OCI-LY1 (cell line): ENCODE data around the gene HNRNPL.
"Not testable (repeated sequence)": the region's sequence is repeated elsewhere in the genome, so short reads cannot be mapped to it uniquely, and the experiment has no call there.

Experiments used
- H2AFZ ChIP-seq: fragments of 200-600 bp; sonication (generic), shearing (Covaris generic); 2 replicates; pipeline ENCODE4 v1.6.0; 2014; ENCODE audit warnings: antibody characterized with exemption, mild to moderate bottlenecking, low read length
- H3F3A ChIP-seq: fragments of 200-600 bp; sonication (generic), shearing (Covaris generic); 2 replicates; pipeline ENCODE4 v1.6.0; 2014; ENCODE audit warnings: mild to moderate bottlenecking, antibody characterized with exemption, low read length, moderate library complexity; ENCODE audit not compliant: insufficient read depth
- H3K27ac ChIP-seq: fragments of 200-600 bp; sonication (generic); 2 replicates; pipeline ENCODE4 v1.5.1; 2014; ENCODE audit warnings: low read length, mixed run types, mild to moderate bottlenecking, low read depth; ENCODE audit not compliant: poor library complexity, severe bottlenecking
- H3K27me3 ChIP-seq: fragments of 200-600 bp; sonication (generic); 2 replicates; pipeline ENCODE4 v1.6.0; 2014; ENCODE audit warnings: antibody characterized with exemption, mild to moderate bottlenecking, low read length, moderate library complexity; ENCODE audit not compliant: insufficient read depth
- H3K36me3 ChIP-seq: fragments of 200-600 bp; sonication (generic); 2 replicates; pipeline ENCODE4 v1.6.1; 2014; ENCODE audit warnings: mild to moderate bottlenecking, antibody characterized with exemption, low read length, moderate library complexity, mixed read lengths; ENCODE audit not compliant: insufficient read depth
- H3K4me1 ChIP-seq: fragments of 200-600 bp; sonication (generic); 2 replicates; pipeline ENCODE4 v1.5.1; 2014; ENCODE audit warnings: mild to moderate bottlenecking, low read length, moderate library complexity; ENCODE audit not compliant: insufficient read depth, severe bottlenecking
- H3K4me2 ChIP-seq: fragments of 200-600 bp; sonication (generic), shearing (Covaris generic); 2 replicates; pipeline ENCODE4 v1.6.1; 2014; ENCODE audit warnings: low read length
- H3K4me3 ChIP-seq: fragments of 200-600 bp; sonication (generic); 2 replicates; pipeline ENCODE4 v1.5.1; 2014; ENCODE audit warnings: low read length, low read depth, mild to moderate bottlenecking, mixed read lengths; ENCODE audit not compliant: poor library complexity, severe bottlenecking
- H3K79me2 ChIP-seq: fragments of 200-600 bp; shearing (Covaris generic); 2 replicates; pipeline ENCODE4 v1.6.1; 2016; ENCODE audit warnings: mixed run types, low read length, mixed read lengths; ENCODE audit not compliant: insufficient read depth
- H3K9ac ChIP-seq: fragments of 200-600 bp; sonication (generic), shearing (Covaris generic); 2 replicates; pipeline ENCODE4 v1.6.1; 2014; ENCODE audit warnings: mild to moderate bottlenecking, low read length, mixed read lengths
- H3K9me2 ChIP-seq: fragments of 200-600 bp; sonication (generic), shearing (Covaris generic); 2 replicates; pipeline ENCODE4 v1.6.1; 2014; ENCODE audit warnings: low read depth, mild to moderate bottlenecking, low read length, mixed read lengths
- H3K9me3 ChIP-seq: fragments of 200-600 bp; shearing (Covaris generic); 2 replicates; pipeline ENCODE4 v1.6.1; 2014; ENCODE audit warnings: low read length, mixed read lengths
- H4K20me1 ChIP-seq: fragments of 200-600 bp; sonication (generic), shearing (Covaris generic); 2 replicates; pipeline ENCODE4 v1.6.0; 2016; ENCODE audit warnings: mild to moderate bottlenecking, low read length; ENCODE audit not compliant: insufficient read depth
- CTCF ChIP-seq: fragments of 200-600 bp; sonication (generic), shearing (Covaris generic); IDR thresholded peaks from 2 replicates; pipeline ENCODE4 v1.5.1; 2017; ENCODE audit warnings: mild to moderate bottlenecking, antibody characterized with exemption, low read length, moderate library complexity, mixed read lengths
- EZH2 ChIP-seq: fragments of 200-600 bp; sonication (generic), shearing (Covaris generic); IDR thresholded peaks from 2 replicates; pipeline ENCODE4 v1.8.0; 2017; ENCODE audit warnings: borderline replicate concordance, mixed run types, mild to moderate bottlenecking, antibody characterized with exemption, low read length, moderate library complexity, mixed read lengths

The HNRNPL gene

GRCh38 chr19:38856813-38857212 is 7.0 kb upstream of the HNRNPL start:
- Histone ChIP-seq H3K4me2 (peak overlapping the region; percentile 55), H3K79me2 (no peaks in the 10 kb centered on the region), H3K9me3 (no peaks in the 10 kb centered on the region), H3K4me3 (peak overlapping the region; percentile 47), H3K9me2 (no peaks in the 10 kb centered on the region), H3K27ac (peak overlapping the region; percentile 92), H4K20me1 (no peaks in the 10 kb centered on the region), H2AFZ (no peak overlapping the region), H3F3A (peaks cover 10% of the 10 kb centered on the region; the same call in 1 of the 2 replicates), H3K4me1 (peaks cover 52% of the 10 kb centered on the region), H3K36me3 (no peaks in the 10 kb centered on the region), H3K9ac (peak overlapping the region; percentile 39; the same call in 1 of the 2 replicates), H3K27me3 (no peaks in the 10 kb centered on the region)
- TF ChIP-seq EZH2 = no peak
- no peak for TF ChIP-seq CTCF

- H3K27ac ChIP-seq = peak overlapping the region; percentile 92
- H3K9me3 ChIP-seq, H3K79me2 ChIP-seq, H3K36me3 ChIP-seq, H3K27me3 ChIP-seq, H3K9me2 ChIP-seq, H4K20me1 ChIP-seq, H3K9ac ChIP-seq, H2AFZ ChIP-seq: not testable (repeated sequence)
- H3K4me2 ChIP-seq = peak overlapping the region; percentile 55; the same call in 1 of the 2 replicates
- H3K4me3 ChIP-seq = peak overlapping the region; percentile 47
- peaks cover 10% of the 10 kb centered on the region; the same call in 1 of the 2 replicates for H3F3A ChIP-seq
- peaks cover 57% of the 10 kb centered on the region for H3K4me1 ChIP-seq
Measured at GRCh38 chr19:38855751-38856150, 6.0 kb upstream of the HNRNPL start.

- H3K4me1 ChIP-seq = peaks cover 51% of the 10 kb centered on the region
- not testable (repeated sequence) for H4K20me1 ChIP-seq, H3K79me2 ChIP-seq, H3K27ac ChIP-seq, H3K27me3 ChIP-seq, H2AFZ ChIP-seq, H3K9me3 ChIP-seq, H3K4me2 ChIP-seq, H3K36me3 ChIP-seq, H3K9me2 ChIP-seq, H3K9ac ChIP-seq, H3K4me3 ChIP-seq
- peaks cover 10% of the 10 kb centered on the region; the same call in 1 of the 2 replicates for H3F3A ChIP-seq
Measured at GRCh38 chr19:38854961-38855360, 5.2 kb upstream of the HNRNPL start.

GRCh38 chr19:38853214-38853613 is 3.4 kb upstream of the HNRNPL start:
- H3K27ac ChIP-seq = peak overlapping the region; percentile 83
- H3K9ac ChIP-seq = peak overlapping the region; percentile 86
- H3K4me3 ChIP-seq = peak overlapping the region; percentile 69
- H3K9me2 ChIP-seq = no peaks in the 10 kb centered on the region
- TF ChIP-seq EZH2 = no peak
- TF ChIP-seq CTCF = no peak
- H3K27me3 ChIP-seq = no peaks in the 10 kb centered on the region
- peaks cover 10% of the 10 kb centered on the region; the same call in 1 of the 2 replicates for H3F3A ChIP-seq
- peak overlapping the region; percentile 92 for H3K4me2 ChIP-seq
- no peaks in the 10 kb centered on the region for H3K9me3 ChIP-seq
- H4K20me1 ChIP-seq = no peaks in the 10 kb centered on the region
- peaks cover 9% of the 10 kb centered on the region for H3K36me3 ChIP-seq
- H2AFZ ChIP-seq = no peak overlapping the region
- peaks cover 10% of the 10 kb centered on the region for H3K79me2 ChIP-seq
- H3K4me1 ChIP-seq = peaks cover 41% of the 10 kb centered on the region
